MM.1S (cell line): ENCODE results near the gene PCDHB9.
A peak's percentile ranks its signal among the peaks of the same experiment; 100 is the strongest.
"Not testable (repeated sequence)": the region's sequence is repeated elsewhere in the genome, so short reads cannot be mapped to it uniquely, and the experiment has no call there.

Source experiments
- DNase-seq: peaks from one replicate; pipeline ENCODE4 v3.0.0-alpha.2; 2015
- H2AFZ ChIP-seq: fragments of 300-600 bp; sonication (generic); 2 replicates; pipeline ENCODE4 v1.6.0; 2016; ENCODE audit warnings: antibody characterized with exemption, low read length
- H3F3A ChIP-seq: fragments of 300-600 bp; sonication (generic); 2 replicates; pipeline ENCODE4 v1.6.1; 2016; ENCODE audit warnings: mild to moderate bottlenecking, antibody characterized with exemption, low read length, moderate library complexity, mixed read lengths; ENCODE audit not compliant: insufficient read depth
- H3K27ac ChIP-seq: fragments of 300-600 bp; sonication (generic); 2 replicates; pipeline ENCODE4 v1.5.1; 2016; ENCODE audit warnings: mild to moderate bottlenecking, low read length
- H3K27me3 ChIP-seq: fragments of 300-600 bp; sonication (generic); replicated peaks from 2 replicates; pipeline ENCODE4 v1.6.0; 2016; ENCODE audit warnings: low read length; ENCODE audit not compliant: insufficient read depth
- H3K36me3 ChIP-seq: fragments of 300-600 bp; sonication (generic); replicated peaks from 2 replicates; pipeline ENCODE4 v1.6.1; 2016; ENCODE audit warnings: mild to moderate bottlenecking, low read length, mixed read lengths; ENCODE audit not compliant: insufficient read depth
- H3K4me1 ChIP-seq: fragments of 300-600 bp; sonication (generic); 2 replicates; pipeline ENCODE4 v1.6.1; 2016; ENCODE audit warnings: low read length, mixed read lengths
- H3K4me2 ChIP-seq: fragments of 300-600 bp; sonication (generic); 2 replicates; pipeline ENCODE4 v1.6.0; 2016; ENCODE audit warnings: low read depth, low read length
- H3K4me3 ChIP-seq: fragments of 300-600 bp; sonication (generic); 2 replicates; pipeline ENCODE4 v1.5.1; 2016; ENCODE audit warnings: low read length, mixed read lengths
- H3K79me2 ChIP-seq: fragments of 300-600 bp; sonication (generic); 2 replicates; pipeline ENCODE4 v1.6.1; 2016; ENCODE audit warnings: mixed run types, low read length, mixed read lengths
- H3K9ac ChIP-seq: fragments of 300-600 bp; sonication (generic); 2 replicates; pipeline ENCODE4 v1.6.1; 2016; ENCODE audit warnings: low read length, mixed read lengths
- H3K9me2 ChIP-seq: fragments of 300-600 bp; sonication (generic); replicated peaks from 2 replicates; pipeline ENCODE4 v1.6.1; 2016; ENCODE audit warnings: mild to moderate bottlenecking, low read length, mixed read lengths; ENCODE audit not compliant: insufficient read depth
- H3K9me3 ChIP-seq: fragments of 300-600 bp; sonication (generic); replicated peaks from 2 replicates; pipeline ENCODE4 v1.6.1; 2016; ENCODE audit warnings: mild to moderate bottlenecking, low read length, mixed read lengths; ENCODE audit not compliant: insufficient read depth
- H4K20me1 ChIP-seq: fragments of 300-600 bp; sonication (generic); 2 replicates; pipeline ENCODE4 v1.6.1; 2016; ENCODE audit warnings: mild to moderate bottlenecking, low read length, moderate library complexity, mixed read lengths; ENCODE audit not compliant: insufficient read depth
- EZH2 ChIP-seq: fragments of 300-600 bp; sonication (generic); optimal IDR thresholded peaks from 2 replicates; pipeline ENCODE3; 2017; ENCODE audit warnings: low read depth, mild to moderate bottlenecking, antibody characterized with exemption, low read length, mixed read lengths
- EZH2phosphoT487 ChIP-seq: fragments of 300-600 bp; sonication (generic); IDR thresholded peaks from 2 replicates; pipeline ENCODE4 v1.6.1; 2018; ENCODE audit warnings: antibody characterized with exemption, low read length
- TF ChIP-seq, protein P1 (sequence below): fragments of 300-600 bp; sonication (generic); IDR thresholded peaks from 2 replicates; pipeline ENCODE4 v1.5.1; 2016; ENCODE audit warnings: antibody characterized with exemption, low read length, mixed read lengths

Gene PCDHB9

DNA sequence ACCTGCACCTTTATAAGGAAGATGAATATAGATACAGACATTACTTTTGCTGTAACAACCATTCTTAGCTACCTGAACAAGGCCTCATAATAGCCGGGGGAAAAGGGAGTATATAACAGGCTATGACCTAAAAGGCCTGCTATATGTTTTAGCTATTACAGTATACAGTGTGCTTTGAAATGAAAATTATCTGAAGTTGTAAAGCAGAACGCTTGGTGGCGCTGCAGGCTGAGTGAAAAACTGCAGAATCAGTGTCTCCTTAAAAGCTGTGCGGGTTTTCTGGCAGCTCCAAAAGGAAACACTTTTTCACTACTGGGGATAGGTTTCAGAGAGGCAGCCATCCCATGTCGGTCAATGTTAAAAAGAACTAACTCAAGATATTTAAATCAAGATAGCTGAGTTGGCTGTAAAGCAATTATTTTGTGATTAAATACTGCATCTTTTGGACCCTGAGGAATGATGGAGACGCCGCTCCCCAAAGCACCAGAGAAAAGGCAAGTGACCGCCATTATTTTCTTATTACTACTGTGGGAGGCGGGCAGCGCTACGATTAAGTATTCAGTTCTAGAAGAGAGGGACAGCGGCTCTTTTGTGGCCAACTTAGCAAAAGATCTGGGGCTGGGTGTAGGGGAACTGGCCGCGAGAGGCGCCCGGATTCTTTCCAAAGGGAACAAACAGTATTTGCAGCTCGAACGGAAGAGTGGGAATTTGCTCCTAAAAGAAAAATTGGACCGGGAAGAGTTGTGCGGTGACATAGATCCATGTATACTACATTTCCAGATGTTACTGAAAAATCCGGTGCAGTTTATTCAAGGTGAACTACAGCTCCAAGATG is 31.2 kb upstream of the PCDHB9 start:
- TF ChIP-seq, protein P1, sequence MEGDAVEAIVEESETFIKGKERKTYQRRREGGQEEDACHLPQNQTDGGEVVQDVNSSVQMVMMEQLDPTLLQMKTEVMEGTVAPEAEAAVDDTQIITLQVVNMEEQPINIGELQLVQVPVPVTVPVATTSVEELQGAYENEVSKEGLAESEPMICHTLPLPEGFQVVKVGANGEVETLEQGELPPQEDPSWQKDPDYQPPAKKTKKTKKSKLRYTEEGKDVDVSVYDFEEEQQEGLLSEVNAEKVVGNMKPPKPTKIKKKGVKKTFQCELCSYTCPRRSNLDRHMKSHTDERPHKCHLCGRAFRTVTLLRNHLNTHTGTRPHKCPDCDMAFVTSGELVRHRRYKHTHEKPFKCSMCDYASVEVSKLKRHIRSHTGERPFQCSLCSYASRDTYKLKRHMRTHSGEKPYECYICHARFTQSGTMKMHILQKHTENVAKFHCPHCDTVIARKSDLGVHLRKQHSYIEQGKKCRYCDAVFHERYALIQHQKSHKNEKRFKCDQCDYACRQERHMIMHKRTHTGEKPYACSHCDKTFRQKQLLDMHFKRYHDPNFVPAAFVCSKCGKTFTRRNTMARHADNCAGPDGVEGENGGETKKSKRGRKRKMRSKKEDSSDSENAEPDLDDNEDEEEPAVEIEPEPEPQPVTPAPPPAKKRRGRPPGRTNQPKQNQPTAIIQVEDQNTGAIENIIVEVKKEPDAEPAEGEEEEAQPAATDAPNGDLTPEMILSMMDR, result peak; percentile 43
- TF ChIP-seq EZH2phosphoT487, result no peak
- Histone ChIP-seq H3F3A (no peaks in the 10 kb centered on the region), H3K27me3 (no peaks in the 10 kb centered on the region), H3K9me3 (no peaks in the 10 kb centered on the region), H3K9me2 (no peaks in the 10 kb centered on the region), H2AFZ (no peak overlapping the region), H3K27ac (no peak overlapping the region), H4K20me1 (no peaks in the 10 kb centered on the region), H3K36me3 (no peaks in the 10 kb centered on the region), H3K4me1 (no peaks in the 10 kb centered on the region), H3K9ac (no peak overlapping the region), H3K4me2 (no peak overlapping the region), H3K4me3 (no peak overlapping the region), H3K79me2 (no peaks in the 10 kb centered on the region)
- no peak for DNase-seq

DNA sequence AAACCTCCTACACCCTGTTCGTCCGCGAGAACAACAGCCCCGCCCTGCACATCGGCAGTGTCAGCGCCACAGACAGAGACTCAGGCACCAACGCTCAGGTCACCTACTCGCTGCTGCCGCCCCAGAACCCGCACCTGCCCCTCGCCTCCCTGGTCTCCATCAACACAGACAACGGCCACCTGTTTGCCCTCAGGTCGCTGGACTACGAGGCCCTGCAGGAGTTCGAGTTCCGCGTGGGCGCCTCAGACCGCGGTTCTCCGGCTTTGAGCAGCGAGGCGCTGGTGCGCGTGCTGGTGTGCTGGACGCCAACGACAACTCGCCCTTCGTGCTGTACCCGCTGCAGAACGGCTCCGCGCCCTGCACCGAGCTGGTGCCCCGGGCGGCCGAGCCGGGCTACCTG is 29.6 kb upstream of the PCDHB9 start:
- H3K9ac ChIP-seq, H3K4me3 ChIP-seq, H3K79me2 ChIP-seq, H3K27ac ChIP-seq, H4K20me1 ChIP-seq, H3K4me1 ChIP-seq, H2AFZ ChIP-seq, H3K36me3 ChIP-seq, H3F3A ChIP-seq, H3K9me3 ChIP-seq, H3K4me2 ChIP-seq, H3K9me2 ChIP-seq, H3K27me3 ChIP-seq, DNase-seq: not testable (repeated sequence)

DNA sequence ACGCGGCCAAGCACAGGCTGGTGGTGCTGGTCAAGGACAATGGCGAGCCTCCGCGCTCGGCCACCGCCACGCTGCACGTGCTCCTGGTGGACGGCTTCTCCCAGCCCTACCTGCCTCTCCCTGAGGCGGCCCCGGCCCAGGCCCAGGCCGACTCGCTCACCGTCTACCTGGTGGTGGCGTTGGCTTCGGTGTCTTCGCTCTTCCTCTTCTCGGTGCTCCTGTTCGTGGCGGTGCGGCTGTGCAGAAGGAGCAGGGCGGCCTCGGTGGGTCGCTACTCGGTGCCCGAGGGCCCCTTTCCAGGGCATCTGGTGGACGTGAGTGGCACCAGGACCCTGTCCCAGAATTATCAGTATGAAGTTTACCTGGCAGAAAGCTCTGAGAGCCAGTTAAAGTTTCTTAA is 29.1 kb upstream of the PCDHB9 start:
- not testable (repeated sequence) for H3K4me1 ChIP-seq, H3K4me3 ChIP-seq, H3K4me2 ChIP-seq, H3K27me3 ChIP-seq, H3K36me3 ChIP-seq, DNase-seq, H3K9me3 ChIP-seq, H3K79me2 ChIP-seq, H2AFZ ChIP-seq, H4K20me1 ChIP-seq, H3K27ac ChIP-seq, H3K9ac ChIP-seq, H3F3A ChIP-seq, H3K9me2 ChIP-seq

DNA sequence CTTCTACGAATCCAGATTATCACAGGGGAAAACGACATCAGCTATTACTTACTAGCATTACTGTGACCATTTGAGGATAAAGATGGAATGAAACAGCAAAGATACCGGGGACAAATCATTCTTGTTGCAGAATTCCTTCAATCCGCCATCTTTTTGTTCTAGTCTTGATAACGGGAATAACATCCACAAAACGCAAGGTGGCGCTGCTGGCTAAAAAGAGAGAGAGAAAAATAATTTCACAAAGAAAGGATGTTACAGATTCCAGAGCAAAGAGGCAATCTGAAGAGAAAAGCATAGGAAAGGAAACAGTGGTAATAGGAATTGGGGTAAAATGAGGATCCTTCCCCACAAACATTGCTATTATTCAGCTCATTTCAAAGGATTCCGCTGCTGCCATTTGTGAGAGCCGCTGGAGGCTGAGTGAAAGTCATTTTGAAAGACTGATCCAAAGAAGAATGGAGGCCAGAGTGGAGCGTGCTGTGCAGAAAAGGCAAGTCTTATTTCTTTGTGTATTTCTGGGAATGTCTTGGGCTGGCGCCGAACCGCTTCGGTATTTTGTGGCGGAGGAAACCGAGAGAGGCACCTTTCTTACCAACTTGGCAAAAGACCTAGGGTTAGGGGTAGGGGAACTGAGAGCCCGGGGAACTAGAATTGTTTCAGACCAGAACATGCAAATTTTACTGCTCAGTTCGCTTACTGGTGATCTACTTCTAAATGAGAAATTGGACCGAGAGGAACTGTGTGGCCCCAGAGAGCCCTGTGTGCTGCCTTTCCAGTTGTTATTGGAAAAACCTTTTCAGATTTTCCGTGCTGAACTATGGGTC is 14.4 kb upstream of the PCDHB9 start, which contains the start of gene PCDHB7:
PCDHB7 (plus strand) TSS at position 264 of the 824 bp plus-strand sequence; CDS start at position 456, 192 bp downstream.
- H3K27me3 ChIP-seq, result no peaks in the 10 kb centered on the region; the same call in 1 of the 2 replicates
- no peaks in the 10 kb centered on the region for H3K9me3 ChIP-seq
- H3K79me2 ChIP-seq, result no peaks in the 10 kb centered on the region
- peak within 1 kb of the TSS; percentile 52 for H3K4me3 ChIP-seq
- peak; percentile 49 for DNase-seq
- no peaks in the 10 kb centered on the region for H3K36me3 ChIP-seq
- H3K4me1 ChIP-seq, result no peaks in the 10 kb centered on the region
- H2AFZ ChIP-seq, result peak within 1 kb of the TSS; percentile 67
- no peak within 1 kb of the TSS for H3K9ac ChIP-seq
- TF ChIP-seq, protein P1, result peak; percentile 83
- TF ChIP-seq EZH2, result no peak
- H3K4me2 ChIP-seq, result peak within 1 kb of the TSS; percentile 56
- H4K20me1 ChIP-seq, result no peaks in the 10 kb centered on the region
- H3K27ac ChIP-seq, result no peak within 1 kb of the TSS
- no peaks in the 10 kb centered on the region for H3K9me2 ChIP-seq
- no peaks in the 10 kb centered on the region for H3F3A ChIP-seq

DNA sequence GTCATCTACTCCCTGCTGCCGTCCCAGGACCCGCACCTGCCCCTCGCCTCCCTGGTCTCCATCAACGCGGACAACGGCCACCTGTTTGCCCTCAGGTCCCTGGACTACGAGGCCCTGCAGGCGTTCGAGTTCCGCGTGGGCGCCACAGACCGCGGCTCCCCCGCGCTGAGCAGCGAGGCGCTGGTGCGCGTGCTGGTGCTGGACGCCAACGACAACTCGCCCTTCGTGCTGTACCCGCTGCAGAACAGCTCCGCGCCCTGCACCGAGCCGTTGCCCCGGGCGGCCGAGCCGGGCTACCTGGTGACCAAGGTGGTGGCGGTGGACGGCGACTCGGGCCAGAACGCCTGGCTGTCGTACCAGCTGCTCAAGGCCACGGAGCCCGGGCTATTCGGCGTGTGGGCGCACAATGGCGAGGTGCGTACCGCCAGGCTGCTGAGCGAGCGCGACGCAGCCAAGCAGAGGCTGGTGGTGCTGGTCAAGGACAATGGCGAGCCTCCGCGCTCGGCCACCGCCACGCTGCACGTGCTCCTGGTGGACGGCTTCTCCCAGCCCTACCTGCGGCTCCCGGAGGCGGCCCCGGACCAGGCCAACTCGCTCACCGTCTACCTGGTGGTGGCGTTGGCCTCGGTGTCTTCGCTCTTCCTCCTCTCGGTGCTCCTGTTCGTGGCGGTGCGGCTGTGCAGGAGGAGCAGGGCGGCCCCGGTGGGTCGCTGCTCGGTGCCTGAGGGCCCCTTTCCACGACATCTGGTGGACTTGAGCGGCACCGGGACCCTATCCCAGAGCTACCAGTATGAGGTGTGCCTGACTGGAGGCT is 12.5 kb upstream of the PCDHB9 start:
- H3K36me3 ChIP-seq, H2AFZ ChIP-seq, H4K20me1 ChIP-seq, H3K27ac ChIP-seq, DNase-seq, H3F3A ChIP-seq, H3K9me2 ChIP-seq, H3K79me2 ChIP-seq, H3K9ac ChIP-seq, H3K27me3 ChIP-seq, H3K4me2 ChIP-seq, H3K9me3 ChIP-seq, H3K4me1 ChIP-seq, H3K4me3 ChIP-seq: not testable (repeated sequence)
